ENCODE results near the gene DGKH. TPM values are rescaled to one million over a fixed set of nuclear protein-coding genes. Genes with fewer than 3 reads are reported as not detected.

The DGKH gene
- polyA plus RNA-seq, 1 donor from 2014 or later, result 3.5 TPM

- Histone ChIP-seq H3K9ac (ENCODE audit: low read length) (no peak overlapping the region), H3K4me2 (ENCODE audit: low read length) (peak overlapping the region; percentile 83), H3K36me3 (ENCODE audit: insufficient read depth, low read length) (no peaks in the 10 kb centered on the region), H3K79me2 (replicated peaks; ENCODE audit: insufficient read depth, low read length) (peaks cover 26% of the 10 kb centered on the region), H3K9me3 (ENCODE audit: low read length) (no peaks in the 10 kb centered on the region), H3F3A (ENCODE audit: insufficient read depth, low read length, poor library complexity, severe bottlenecking) (no peaks in the 10 kb centered on the region), H2AFZ (ENCODE audit: low read depth, low read length) (peak overlapping the region; percentile 82), H4K20me1 (ENCODE audit: insufficient read depth) (no peaks in the 10 kb centered on the region), H3K4me3 (ENCODE audit: low read length) (peak overlapping the region; percentile 94), H3K27me3 (ENCODE audit: insufficient read depth, low read depth, low read length) (no peaks in the 10 kb centered on the region), H3K27ac (ENCODE audit: low read length) (peak overlapping the region; percentile 96), H3K9me2 (ENCODE audit: insufficient read depth, low read length) (no peaks in the 10 kb centered on the region)
- TF ChIP-seq EP300 (conservative IDR thresholded peaks at IDR 0.05; ENCODE audit: poor library complexity, severe bottlenecking) (no peak), CTCF (IDR thresholded peaks at IDR 0.05; ENCODE audit: poor library complexity, severe bottlenecking) (no peak), POLR2AphosphoS5 (IDR thresholded peaks at IDR 0.05) (no peak), RAD21 (conservative IDR thresholded peaks at IDR 0.05) (no peak), TAF1 (IDR thresholded peaks at IDR 0.05; ENCODE audit: low read depth) (no peak), SMC3 (conservative IDR thresholded peaks at IDR 0.05; ENCODE audit: poor library complexity) (no peak), MXI1 (conservative IDR thresholded peaks at IDR 0.05; ENCODE audit: poor library complexity, severe bottlenecking) (no peak), EZH2 (IDR thresholded peaks at IDR 0.05; ENCODE audit: borderline replicate concordance, insufficient read depth, low read length, poor library complexity, severe bottlenecking) (no peak)
- TF ChIP-seq, protein P1, sequence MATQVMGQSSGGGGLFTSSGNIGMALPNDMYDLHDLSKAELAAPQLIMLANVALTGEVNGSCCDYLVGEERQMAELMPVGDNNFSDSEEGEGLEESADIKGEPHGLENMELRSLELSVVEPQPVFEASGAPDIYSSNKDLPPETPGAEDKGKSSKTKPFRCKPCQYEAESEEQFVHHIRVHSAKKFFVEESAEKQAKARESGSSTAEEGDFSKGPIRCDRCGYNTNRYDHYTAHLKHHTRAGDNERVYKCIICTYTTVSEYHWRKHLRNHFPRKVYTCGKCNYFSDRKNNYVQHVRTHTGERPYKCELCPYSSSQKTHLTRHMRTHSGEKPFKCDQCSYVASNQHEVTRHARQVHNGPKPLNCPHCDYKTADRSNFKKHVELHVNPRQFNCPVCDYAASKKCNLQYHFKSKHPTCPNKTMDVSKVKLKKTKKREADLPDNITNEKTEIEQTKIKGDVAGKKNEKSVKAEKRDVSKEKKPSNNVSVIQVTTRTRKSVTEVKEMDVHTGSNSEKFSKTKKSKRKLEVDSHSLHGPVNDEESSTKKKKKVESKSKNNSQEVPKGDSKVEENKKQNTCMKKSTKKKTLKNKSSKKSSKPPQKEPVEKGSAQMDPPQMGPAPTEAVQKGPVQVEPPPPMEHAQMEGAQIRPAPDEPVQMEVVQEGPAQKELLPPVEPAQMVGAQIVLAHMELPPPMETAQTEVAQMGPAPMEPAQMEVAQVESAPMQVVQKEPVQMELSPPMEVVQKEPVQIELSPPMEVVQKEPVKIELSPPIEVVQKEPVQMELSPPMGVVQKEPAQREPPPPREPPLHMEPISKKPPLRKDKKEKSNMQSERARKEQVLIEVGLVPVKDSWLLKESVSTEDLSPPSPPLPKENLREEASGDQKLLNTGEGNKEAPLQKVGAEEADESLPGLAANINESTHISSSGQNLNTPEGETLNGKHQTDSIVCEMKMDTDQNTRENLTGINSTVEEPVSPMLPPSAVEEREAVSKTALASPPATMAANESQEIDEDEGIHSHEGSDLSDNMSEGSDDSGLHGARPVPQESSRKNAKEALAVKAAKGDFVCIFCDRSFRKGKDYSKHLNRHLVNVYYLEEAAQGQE (IDR thresholded peaks at IDR 0.05; ENCODE audit: borderline replicate concordance), result no peak
Observed at GRCh38 chr13:42270160-42270856, 221.9 kb downstream of the DGKH start.

DNA sequence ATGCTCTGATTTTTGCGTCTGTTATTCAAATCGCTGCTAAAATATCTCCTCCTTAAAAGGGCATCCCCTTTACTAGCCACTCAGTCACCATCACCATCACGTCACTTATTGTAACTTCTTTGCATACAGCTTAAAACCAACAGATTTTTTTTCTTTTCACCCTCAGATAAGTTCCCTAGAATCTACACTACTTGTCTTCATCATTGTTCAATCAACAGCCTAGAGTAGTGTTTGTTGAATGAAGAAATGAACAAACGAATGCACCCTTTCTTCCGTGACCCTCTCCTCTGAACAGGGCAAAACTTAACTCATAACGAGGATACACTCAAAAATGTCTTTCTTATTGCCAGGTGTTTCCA lies 222.4 kb downstream of the DGKH start:
- H3K9me2 ChIP-seq (ENCODE audit: insufficient read depth, low read length), result no peaks in the 10 kb centered on the region
- H4K20me1 ChIP-seq (ENCODE audit: insufficient read depth), result no peaks in the 10 kb centered on the region
- peak overlapping the region; percentile 96 for H3K27ac ChIP-seq (ENCODE audit: low read length)
- TF ChIP-seq TAF1 (IDR thresholded peaks at IDR 0.05; ENCODE audit: low read depth) (no peak), CTCF (IDR thresholded peaks at IDR 0.05; ENCODE audit: poor library complexity, severe bottlenecking) (no peak), EP300 (conservative IDR thresholded peaks at IDR 0.05; ENCODE audit: poor library complexity, severe bottlenecking) (no peak), POLR2AphosphoS5 (IDR thresholded peaks at IDR 0.05) (no peak), SMC3 (conservative IDR thresholded peaks at IDR 0.05; ENCODE audit: poor library complexity) (no peak), RAD21 (conservative IDR thresholded peaks at IDR 0.05) (no peak), MXI1 (conservative IDR thresholded peaks at IDR 0.05; ENCODE audit: poor library complexity, severe bottlenecking) (no peak), EZH2 (IDR thresholded peaks at IDR 0.05; ENCODE audit: borderline replicate concordance, insufficient read depth, low read length, poor library complexity, severe bottlenecking) (no peak)
- TF ChIP-seq, protein P1 (IDR thresholded peaks at IDR 0.05; ENCODE audit: borderline replicate concordance), result no peak
- no peaks in the 10 kb centered on the region for H3F3A ChIP-seq (ENCODE audit: insufficient read depth, low read length, poor library complexity, severe bottlenecking)
- H3K4me3 ChIP-seq (ENCODE audit: low read length), result peak overlapping the region; percentile 94
- no peaks in the 10 kb centered on the region for H3K9me3 ChIP-seq (ENCODE audit: low read length)
- peaks cover 32% of the 10 kb centered on the region for H3K79me2 ChIP-seq (replicated peaks; ENCODE audit: insufficient read depth, low read length)
- H3K27me3 ChIP-seq (ENCODE audit: insufficient read depth, low read depth, low read length), result no peaks in the 10 kb centered on the region
- no peaks in the 10 kb centered on the region for H3K36me3 ChIP-seq (ENCODE audit: insufficient read depth, low read length)
- peak overlapping the region; percentile 82 for H2AFZ ChIP-seq (ENCODE audit: low read depth, low read length)
- peak overlapping the region; percentile 83 for H3K4me2 ChIP-seq (ENCODE audit: low read length)
- H3K9ac ChIP-seq (ENCODE audit: low read length), result peak overlapping the region; percentile 83

Measured in neural cell (in vitro differentiated cells).